Measurements from ENCODE around the gene BMAL1.

BMAL1 gene

GRCh38 chr11:13288375-13289029, 10.9 kb downstream of the BMAL1 start:
- no peak overlapping the region for H3K4me3 ChIP-seq (replicated peaks; ENCODE audit: low read depth, low read length)
- TF ChIP-seq CTCF (IDR thresholded peaks at IDR 0.05; ENCODE audit: low read depth, low read length, missing control alignments), result no peak
- DNase-seq (ENCODE audit: extremely low read depth, low read depth), result no peak

GRCh38 chr11:13289081-13289480, 11.5 kb downstream of the BMAL1 start:
- no peak for TF ChIP-seq CTCF (IDR thresholded peaks at IDR 0.05; ENCODE audit: low read depth, low read length, missing control alignments)
- DNase-seq (ENCODE audit: extremely low read depth, low read depth), result peak; percentile 16

GRCh38 chr11:13290221-13290980, 12.8 kb downstream of the BMAL1 start:
- no peak for TF ChIP-seq CTCF (IDR thresholded peaks at IDR 0.05; ENCODE audit: low read depth, low read length, missing control alignments)
- DNase-seq (ENCODE audit: extremely low read depth, low read depth), result no peak
- no peak overlapping the region for H3K4me3 ChIP-seq (replicated peaks; ENCODE audit: low read depth, low read length)

More at GRCh38 chr11:13289081-13289480, 11.5 kb downstream of the BMAL1 start:
- H3K4me3 ChIP-seq (replicated peaks; ENCODE audit: low read depth, low read length), result no peak overlapping the region

GRCh38 chr11:13291361-13291760, 13.8 kb downstream of the BMAL1 start:
- no peak overlapping the region for H3K4me3 ChIP-seq (replicated peaks; ENCODE audit: low read depth, low read length)
- no peak for DNase-seq (ENCODE audit: extremely low read depth, low read depth)
- TF ChIP-seq CTCF (IDR thresholded peaks at IDR 0.05; ENCODE audit: low read depth, low read length, missing control alignments), result no peak

- TF ChIP-seq CTCF (IDR thresholded peaks at IDR 0.05; ENCODE audit: low read depth, low read length, missing control alignments), result no peak
- H3K4me3 ChIP-seq (replicated peaks; ENCODE audit: low read depth, low read length), result no peak overlapping the region
- DNase-seq (ENCODE audit: extremely low read depth, low read depth), result no peak
Measured at GRCh38 chr11:13291800-13292199, 14.2 kb downstream of the BMAL1 start.

- no peak overlapping the region for H3K4me3 ChIP-seq (replicated peaks; ENCODE audit: low read depth, low read length)
- TF ChIP-seq CTCF (IDR thresholded peaks at IDR 0.05; ENCODE audit: low read depth, low read length, missing control alignments), result no peak
- DNase-seq (ENCODE audit: extremely low read depth, low read depth), result no peak
Measured at GRCh38 chr11:13292970-13293369, 15.4 kb downstream of the BMAL1 start.

All from HFF-Myc (cell line).